Stimulated activated CD8-positive, alpha-beta memory T cell treated with anti-CD3 and anti-CD28 coated beads, Interleukin-4, amount 100 ng/mL, for 24 hours (primary cell): ENCODE data around the gene C17orf78.
"Not testable (repeated sequence)": the region's sequence is repeated elsewhere in the genome, so short reads cannot be mapped to it uniquely, and the experiment has no call there.

Experiments used
- DNase-seq: peaks from one replicate; pipeline ENCODE4 v3.0.0-alpha.2; 2020; ENCODE audit warnings: low read depth

C17orf78 gene

GRCh38 chr17:37386462-37386861, 10.7 kb downstream of the C17orf78 start:
- no peak for DNase-seq

- DNase-seq: no peak
Observed at GRCh38 chr17:37388266-37388665, 12.5 kb downstream of the C17orf78 start.

- no peak for DNase-seq
Observed at GRCh38 chr17:37389160-37389559, 13.4 kb downstream of the C17orf78 start.

DNA sequence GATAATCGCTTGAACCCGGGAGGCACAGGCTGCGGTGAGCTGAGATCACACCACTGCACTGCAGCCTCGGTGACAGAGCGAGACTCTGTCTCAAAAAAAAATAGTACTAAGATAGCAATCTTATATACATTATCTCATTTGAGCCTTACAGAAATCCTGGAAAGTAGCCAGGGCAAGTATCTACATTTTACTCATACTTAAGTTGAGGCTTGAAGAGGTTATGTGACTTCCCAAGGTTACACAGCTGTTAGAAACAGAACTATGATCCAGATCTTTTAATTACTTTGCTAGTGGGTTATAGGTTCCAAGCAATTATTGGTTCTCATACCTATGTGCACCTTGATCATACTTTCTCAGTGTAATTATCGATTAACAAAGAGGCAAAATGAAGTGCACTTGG, 15.4 kb downstream of the C17orf78 start:
- DNase-seq: no peak

- DNase-seq: no peak
Observed at GRCh38 chr17:37392024-37392590, 16.3 kb downstream of the C17orf78 start.

DNA sequence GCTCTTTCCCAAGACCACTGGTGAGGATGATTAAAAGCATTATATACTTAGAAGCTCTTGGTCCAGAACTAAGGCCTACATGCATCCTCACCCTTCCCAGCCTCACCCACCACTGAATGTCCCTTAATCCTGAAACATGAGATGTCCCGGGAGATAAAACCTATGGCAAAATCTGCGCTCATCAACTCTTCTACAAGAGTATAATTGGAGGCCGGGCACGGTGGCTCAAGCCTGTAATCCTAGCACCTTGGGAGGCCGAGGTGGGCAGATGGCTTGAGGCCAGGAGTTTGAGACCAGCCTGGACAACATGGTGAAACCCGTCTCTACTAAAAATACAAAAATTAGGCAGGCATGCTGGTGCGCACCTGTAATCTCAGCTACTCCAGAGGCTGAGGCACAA, 17.6 kb downstream of the C17orf78 start:
- no peak for DNase-seq

- no peak for DNase-seq
Observed at GRCh38 chr17:37399265-37399803, 23.5 kb downstream of the C17orf78 start.

DNA sequence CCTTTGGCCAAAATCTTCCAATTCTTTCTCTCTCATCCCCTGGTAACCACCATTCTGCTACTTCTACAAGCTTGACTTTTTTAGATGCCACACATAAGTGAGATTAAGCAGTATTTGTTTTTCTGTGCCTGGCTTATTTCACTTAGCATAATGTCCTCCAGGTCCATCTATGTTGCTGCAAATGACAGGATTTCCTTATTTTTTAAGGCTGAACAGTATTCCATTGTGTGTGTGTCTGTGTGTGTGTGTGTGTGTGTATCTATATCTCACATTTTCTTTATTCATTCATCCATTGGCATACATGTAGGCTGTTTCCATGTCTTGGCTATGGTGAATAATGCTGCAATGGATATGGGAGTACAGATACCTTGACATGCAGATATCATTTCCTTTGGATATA, 24.7 kb downstream of the C17orf78 start:
- no peak for DNase-seq

GRCh38 chr17:37405522-37405921, 29.7 kb downstream of the C17orf78 start:
- not testable (repeated sequence) for DNase-seq

GRCh38 chr17:37405955-37406634, 30.3 kb downstream of the C17orf78 start:
- DNase-seq: no peak

DNA sequence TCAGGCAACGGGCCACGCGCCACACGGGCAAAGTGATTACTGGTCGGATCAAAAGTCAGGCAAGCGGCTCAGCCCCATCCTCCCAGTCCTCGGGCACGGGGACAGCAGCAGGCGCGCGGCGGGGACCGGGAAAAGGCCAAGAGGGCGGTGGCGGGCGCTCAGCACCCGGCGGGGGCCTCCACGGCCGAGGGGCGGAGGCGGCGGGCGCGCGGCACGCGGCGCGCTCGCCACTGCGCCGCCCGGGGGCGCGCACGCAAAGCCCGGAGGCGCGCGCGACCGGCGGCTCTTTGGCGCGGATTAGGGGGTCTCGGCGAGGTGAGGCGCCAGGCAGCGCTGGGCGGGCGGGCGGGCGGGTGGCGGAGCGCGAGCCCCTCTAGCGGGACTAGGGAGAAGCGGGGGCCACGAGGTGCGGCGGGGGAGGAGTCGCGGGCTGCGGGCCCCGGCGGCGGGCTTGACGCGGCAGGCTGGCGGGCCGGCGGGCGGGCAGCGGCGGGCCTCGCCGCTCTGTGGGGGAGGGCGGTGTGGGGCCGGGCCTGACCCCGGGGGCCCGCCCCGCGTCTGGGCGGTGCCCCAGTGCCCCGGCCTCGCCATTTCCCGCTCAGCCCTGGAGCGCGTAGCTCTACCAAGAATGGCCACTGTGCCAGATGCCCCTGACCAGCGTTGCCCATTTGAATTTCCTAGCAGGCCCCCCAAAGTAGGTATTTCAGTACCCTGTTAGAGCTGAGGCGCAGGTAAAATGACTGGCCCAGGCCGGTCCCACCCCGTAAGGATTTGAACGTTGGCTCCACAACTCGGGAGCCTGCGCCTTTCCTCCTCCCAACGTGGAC, 31.1 kb downstream of the C17orf78 start, which contains the start of the genes ACACA and TADA2A:
Gene ACACA (minus strand): TSS at position 202 of the 827 bp plus-strand sequence. CDS start 537 bp downstream, outside the sequence.
Gene TADA2A (plus strand): TSS at position 252 of the 827 bp plus-strand sequence. CDS start 4,480 bp downstream, outside the sequence.
- peak; percentile 70 for DNase-seq

DNA sequence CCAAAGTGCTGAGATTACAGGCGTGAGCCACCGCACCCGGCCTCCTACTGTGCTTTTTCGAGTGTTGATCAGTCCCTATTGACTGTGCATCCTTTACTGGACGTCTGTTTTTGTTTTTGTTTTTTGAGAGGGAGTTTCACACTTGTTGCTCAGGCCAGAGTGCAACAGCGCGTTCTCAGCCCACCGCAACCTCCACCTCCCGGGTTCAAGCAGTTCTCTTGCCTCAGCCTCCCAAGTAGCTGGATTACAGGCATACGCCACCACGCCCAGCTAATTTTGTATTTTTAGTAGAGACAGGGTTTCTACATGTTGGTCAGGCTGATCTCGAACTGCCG, 32.3 kb downstream of the C17orf78 start:
- DNase-seq: not testable (repeated sequence)

DNA sequence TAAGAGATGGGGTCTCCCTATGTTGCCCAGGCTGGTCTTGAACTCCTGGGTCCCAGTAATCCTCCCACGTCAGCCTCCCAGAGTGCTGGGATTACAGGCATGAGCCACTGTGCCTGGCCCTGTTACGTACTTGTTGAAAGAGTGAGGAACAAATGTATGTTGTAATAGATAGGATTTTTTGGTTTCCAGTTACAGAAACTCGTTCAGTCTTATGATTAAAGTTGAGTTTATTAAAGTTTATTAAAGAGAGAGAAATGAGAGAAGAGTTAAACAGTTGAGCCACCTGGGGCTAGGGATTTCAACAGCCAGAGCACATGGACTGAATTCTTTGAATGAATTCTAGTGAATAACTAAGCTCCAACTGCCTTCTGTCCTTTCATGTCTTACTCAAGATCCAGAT, 34.6 kb downstream of the C17orf78 start:
- DNase-seq: no peak

DNA sequence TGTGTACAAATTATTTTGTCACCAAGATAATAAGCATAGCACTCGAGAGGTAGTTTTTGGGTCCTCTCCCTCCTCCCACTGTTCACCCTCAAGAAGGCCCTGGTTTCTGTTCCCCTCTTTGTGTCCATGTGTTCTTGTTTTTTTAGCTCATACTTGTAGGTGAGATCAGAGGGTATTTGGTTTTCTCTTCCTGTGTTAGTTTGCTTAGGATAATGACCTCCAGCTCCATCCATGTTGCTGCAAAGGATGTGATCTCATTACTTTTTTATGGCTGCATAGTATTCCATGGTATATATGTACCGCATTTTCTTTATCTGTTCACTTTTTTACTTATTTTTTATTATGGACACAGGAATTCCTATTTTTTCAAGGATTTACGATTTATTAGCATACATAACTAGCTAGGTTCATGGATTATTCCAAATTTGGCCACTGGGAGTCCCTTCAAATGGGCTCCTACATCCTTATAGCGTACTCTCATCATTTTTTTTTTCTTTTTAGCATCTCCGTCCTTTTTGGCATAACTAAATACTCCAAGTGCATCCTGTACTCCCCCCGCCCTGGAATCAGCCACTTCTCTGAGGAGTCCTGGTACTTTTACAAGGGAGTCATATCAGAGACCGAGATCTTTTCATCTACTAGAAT, 38.2 kb downstream of the C17orf78 start:
- DNase-seq: no peak

DNA sequence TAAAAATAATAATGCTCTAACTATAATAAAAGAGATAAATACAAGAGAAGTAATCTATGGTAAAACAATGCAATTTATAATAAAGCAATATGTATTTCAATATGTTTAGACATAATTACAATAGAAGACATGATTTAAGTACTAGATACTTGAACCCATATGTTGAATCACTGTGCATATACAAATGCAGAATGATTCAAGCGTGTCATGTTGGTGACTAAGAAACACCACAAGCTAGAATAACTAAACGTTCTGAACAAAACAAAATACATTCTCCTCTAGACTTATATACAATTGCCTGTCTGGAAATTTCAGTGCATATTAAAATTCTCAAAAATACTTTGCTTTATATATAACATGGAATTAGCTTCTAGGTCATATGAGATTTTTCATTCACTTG, 42.1 kb downstream of the C17orf78 start:
- DNase-seq: no peak

GRCh38 chr17:37422971-37423625, 47.3 kb downstream of the C17orf78 start:
- no peak for DNase-seq

DNA sequence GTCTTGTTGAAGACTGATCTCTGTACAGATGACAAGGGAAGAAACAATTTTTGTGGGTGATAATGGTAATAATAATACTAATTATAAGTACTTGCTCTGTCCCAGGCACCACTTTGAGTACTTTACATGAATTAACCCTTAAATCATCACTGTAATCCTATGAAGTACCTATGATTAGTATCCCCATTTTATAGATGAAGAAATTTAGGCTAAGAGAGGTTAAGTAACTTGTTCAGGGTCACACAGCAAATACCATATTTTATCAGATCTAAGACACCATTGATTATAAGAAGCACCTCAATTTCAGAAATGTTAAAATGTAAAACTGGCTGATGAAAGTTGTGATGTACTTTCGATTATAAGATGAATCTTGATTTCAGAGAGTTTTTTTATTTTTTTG, 49.5 kb downstream of the C17orf78 start:
- DNase-seq: no peak

- no peak for DNase-seq
Observed at GRCh38 chr17:37429039-37429438, 53.3 kb downstream of the C17orf78 start.

DNA sequence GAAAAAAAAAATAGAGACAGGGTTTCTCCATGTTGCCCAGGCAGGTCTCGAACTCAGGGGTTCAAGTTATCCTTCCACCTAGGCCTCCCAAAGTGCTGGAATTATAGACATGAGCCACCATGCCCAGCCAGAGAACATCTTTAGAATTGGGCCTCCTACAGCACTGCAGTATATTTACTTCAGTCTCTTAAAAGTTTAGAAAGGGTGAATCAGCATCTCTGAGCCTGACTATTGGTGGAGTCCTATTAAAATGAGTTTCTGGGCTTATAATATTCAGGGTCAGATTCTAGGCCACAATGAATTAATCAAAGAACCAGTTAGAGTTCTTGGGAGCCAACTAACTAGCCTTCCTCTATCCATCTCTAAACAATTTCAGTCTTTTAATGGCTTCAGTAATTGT, 53.7 kb downstream of the C17orf78 start:
- no peak for DNase-seq

DNA sequence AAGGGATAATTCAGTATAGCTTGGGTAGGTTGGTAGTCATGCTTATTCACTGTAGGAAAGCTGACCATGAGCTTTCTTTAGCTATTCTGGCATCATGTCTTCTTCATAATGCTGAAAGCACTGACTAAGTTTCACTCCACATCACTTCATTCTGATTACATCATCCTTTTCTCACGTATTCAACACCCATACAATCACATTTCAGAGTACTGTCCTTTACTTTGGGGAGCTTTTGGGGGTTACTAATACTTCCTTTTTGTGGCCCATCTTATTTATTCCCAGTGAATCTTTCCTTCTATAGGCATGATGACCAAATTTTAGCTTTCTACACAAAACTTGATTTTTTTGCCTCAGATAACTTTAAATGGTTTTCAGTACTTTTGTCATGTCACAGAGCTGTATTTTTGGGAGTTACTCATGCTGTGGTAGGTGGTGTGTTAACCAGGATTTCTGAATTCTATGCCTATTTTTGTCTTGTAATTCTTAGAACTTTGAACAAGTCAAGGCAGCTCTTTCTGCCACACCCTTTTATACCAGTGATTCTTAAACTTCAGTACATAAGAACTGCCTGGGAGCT, 54.4 kb downstream of the C17orf78 start:
- DNase-seq: no peak

GRCh38 chr17:37432671-37433070, 56.9 kb downstream of the C17orf78 start:
- no peak for DNase-seq
